K562 (cell line): Measurements from ENCODE around the gene MYL5. TPM values are rescaled to one million over a fixed set of nuclear protein-coding genes. Genes with fewer than 3 reads are reported as not detected.

Experiments used
- ATAC-seq: fragments of 200-7000 bp; cut with Tn5 transposase; 3 replicates; pipeline ENCODE4 v1.9.1; 2020; ENCODE audit warnings: moderate library complexity
- BruUV-seq: library from RNA; stranded (reverse); fragments of 400-500 nt; replicated peaks from 2 replicates; lab custom pipeline; 2021; lab: Mats Ljungman, UMichigan
- CTCF ChIA-PET: fragments of 300-600 bp; formaldehyde crosslinking; extraction: SDS; loops from one replicate; lab custom pipeline; 2021; ENCODE audit warnings: low intra/inter-chr PET ratio; lab: Yijun Ruan, JAX
- POLR2A ChIA-PET: fragments of 300-600, 350-650 bp; sonication (Branson Sonifier 250); formaldehyde crosslinking; extraction: SDS; loops from one replicate; lab custom pipeline; 2021; ENCODE audit warnings: antibody characterized with exemption, inconsistent platforms; lab: Yijun Ruan, JAX
- DNase-seq, 4 experiments: peaks; one replicate each; pipeline versions ENCODE4 v3.0.0 to v3.0.0-alpha.2; 2011 to 2018; ENCODE audit warnings: low spot score in 3 of 4, mixed read lengths in 3 of 4; ENCODE audit errors: extremely low read depth in 1 of 4
- FAIRE-seq: peaks from 2 replicates; lab custom pipeline; 2011; peaks lifted over from hg19 to GRCh38; lab: Jason Lieb, UNC
- H2AFZ ChIP-seq: 2 replicates; pipeline ENCODE4 v1.6.0; 2011; ENCODE audit warnings: low read depth, low read length, control low read depth, inconsistent platforms
- H3K27ac ChIP-seq: fragments of 200-600 bp; 3 replicates; pipeline ENCODE4 v1.8.0; 2011; ENCODE audit warnings: low read depth, mild to moderate bottlenecking, control low read depth, inconsistent platforms, low read length, moderate library complexity, mixed read lengths; ENCODE audit errors: extremely low read depth
- H3K27me3 ChIP-seq, 2 experiments: fragments of 300-600 bp in 1 of 2; 2 replicates in 1 of 2; 3 replicates in 1 of 2; pipeline versions ENCODE4 v1.6.0 to v1.8.0; 2011; ENCODE audit warnings: inconsistent platforms in 2 of 2, low read length in 2 of 2, mild to moderate bottlenecking in 1 of 2, mixed read lengths in 1 of 2, moderate library complexity in 1 of 2; ENCODE audit not compliant: control insufficient read depth in 2 of 2, insufficient read depth in 2 of 2
- H3K36me3 ChIP-seq: fragments of 300-600 bp; 3 replicates; pipeline ENCODE4 v1.8.0; 2011; ENCODE audit warnings: mild to moderate bottlenecking, low read length, inconsistent platforms; ENCODE audit not compliant: control insufficient read depth, insufficient read depth
- H3K4me1 ChIP-seq, 2 experiments: fragments of 200-600 bp in 1 of 2; replicated peaks in 1 of 2; 2 replicates in 1 of 2; 3 replicates in 1 of 2; pipeline versions ENCODE4 v1.5.1 to v1.8.0; 2011; ENCODE audit warnings: inconsistent platforms in 2 of 2, low read length in 2 of 2, mild to moderate bottlenecking in 1 of 2, mixed read lengths in 1 of 2, moderate library complexity in 1 of 2; ENCODE audit not compliant: control insufficient read depth in 2 of 2, insufficient read depth in 2 of 2
- H3K4me2 ChIP-seq: 2 replicates; pipeline ENCODE4 v1.6.1; 2011; ENCODE audit warnings: low read length, control low read depth, inconsistent platforms, mixed read lengths; ENCODE audit not compliant: insufficient read depth
- H3K4me3 ChIP-seq: fragments of 200-600 bp; sonication (generic), shearing (Covaris generic); 2 replicates; pipeline ENCODE4 v1.5.1; 2016; ENCODE audit warnings: control low read depth, inconsistent platforms
- H3K79me2 ChIP-seq: fragments of 200-600 bp; 3 replicates; pipeline ENCODE4 v1.8.0; 2011; ENCODE audit warnings: low read length, inconsistent platforms; ENCODE audit not compliant: control insufficient read depth, insufficient read depth
- H3K9ac ChIP-seq, 2 experiments: 2 replicates each; pipeline versions ENCODE4 v1.6.0 to v1.6.1; 2011; ENCODE audit warnings: low read depth in 2 of 2, low read length in 2 of 2, control low read depth in 1 of 2, inconsistent platforms in 1 of 2, mild to moderate bottlenecking in 1 of 2, mixed read lengths in 1 of 2; ENCODE audit not compliant: insufficient read depth in 1 of 2
- H3K9me1 ChIP-seq: one replicate; pipeline ENCODE4 v1.6.0; 2011; ENCODE audit warnings: inconsistent platforms, mild to moderate bottlenecking, low read length, moderate library complexity; ENCODE audit not compliant: control insufficient read depth, insufficient read depth
- H3K9me3 ChIP-seq: replicated peaks from 2 replicates; pipeline ENCODE4 v1.5.1; 2011; ENCODE audit warnings: low read depth, low read length, inconsistent platforms; ENCODE audit not compliant: control insufficient read depth, insufficient read depth
- H4K20me1 ChIP-seq: replicated peaks from 2 replicates; pipeline ENCODE4 v1.6.1; 2011; ENCODE audit warnings: low read length, inconsistent platforms, mixed read lengths; ENCODE audit not compliant: control insufficient read depth, insufficient read depth
- BHLHE40 ChIP-seq: IDR thresholded peaks from 2 replicates; pipeline ENCODE4 v1.6.1; 2011; ENCODE audit warnings: low read length, improper control_type of control experiment
- BRCA1 ChIP-seq, 2 experiments: fragments of 450-650 bp in 1 of 2; sonication (generic) in 1 of 2; formaldehyde crosslinking in 1 of 2; IDR thresholded peaks; 2 replicates each; pipeline versions ENCODE4 v1.5.0 to v1.6.1; 2017 to 2020; ENCODE audit warnings: mild to moderate bottlenecking in 1 of 2, missing genetic modification reagents in 1 of 2
- BRD4 ChIP-seq: fragments of 200-600 bp; sonication (generic); IDR thresholded peaks from 2 replicates; pipeline ENCODE4 v1.6.1; 2017; ENCODE audit warnings: inconsistent platforms
- CSDE1 ChIP-seq, 2 experiments: fragments of 450-650 bp; IDR thresholded peaks; 2 replicates each; pipeline ENCODE4 v1.6.1; 2016; ENCODE audit warnings: mild to moderate bottlenecking in 1 of 2
- LCOR ChIP-seq: sonication (generic); formaldehyde crosslinking; IDR thresholded peaks from 2 replicates; pipeline ENCODE4 v1.8.0; 2022; ENCODE audit warnings: mild to moderate bottlenecking, missing genetic modification reagents
- SAP30 ChIP-seq: fragments of 200-600 bp; sonication (generic); IDR thresholded peaks from 2 replicates; pipeline ENCODE4 v1.6.1; 2012; ENCODE audit warnings: borderline replicate concordance, low read depth, mild to moderate bottlenecking, moderate library complexity, low read length, control low read depth, inconsistent platforms; ENCODE audit not compliant: insufficient read depth, poor library complexity, severe bottlenecking
- TCF3 ChIP-seq: sonication (generic); formaldehyde crosslinking; IDR thresholded peaks from 2 replicates; pipeline ENCODE4 v1.4.0; 2020; ENCODE audit warnings: mild to moderate bottlenecking, missing genetic modification reagents
- YBX1 ChIP-seq: fragments of 450-650 bp; IDR thresholded peaks from 2 replicates; pipeline ENCODE4 v1.7.1; 2016; ENCODE audit warnings: mild to moderate bottlenecking
- ZNF408 ChIP-seq: fragments of 250-450 bp; sonication (Bioruptor Pico); IDR thresholded peaks from 2 replicates; pipeline ENCODE4 v1.4.0; 2020; ENCODE audit warnings: low read depth, mild to moderate bottlenecking, moderate library complexity
- ZNF583 ChIP-seq: fragments of 250-450 bp; sonication (Bioruptor Pico); IDR thresholded peaks from 2 replicates; pipeline ENCODE4 v1.4.0; 2020
- ZNF584 ChIP-seq: fragments of 200-800 bp; sonication (Bioruptor generic); IDR thresholded peaks from 2 replicates; pipeline ENCODE4 v1.6.1; 2016; ENCODE audit warnings: low read depth, mild to moderate bottlenecking, missing genetic modification characterization, missing compliant biosample characterization
- WGBS: fragments of 100-300 bp; shearing (Covaris generic); methylation state at CpG from one replicate; pipeline ENCODE4 v1.1.6; 2016; ENCODE audit warnings: low coverage, mixed read lengths; ENCODE audit not compliant: insufficient coverage; ENCODE audit errors: missing lambda C conversion rate; 5-methylcytosine and 5-hydroxymethylcytosine counted together
- in situ Hi-C: fragments of 300-500 bp; cut with MboI; formaldehyde crosslinking; loops from 4 replicates; pipeline ENCODE4 v1.15.0; 2018; ENCODE audit warnings: inconsistent platforms, mixed read lengths
- intact Hi-C: fragments of 100-400 bp; cut with micrococcal nuclease; formaldehyde crosslinking; loops from 2 replicates; pipeline ENCODE4 v1.14.2; 2022
- polyA plus RNA-seq, 8 experiments: library from polyadenylated mRNA; depleted of rRNA in 4 of 8; stranded (reverse) in 5 of 8; unstranded in 3 of 8; fragments of >200 nt; fragmentation: Nextera tagmentation in 2 of 8; fragmentation: Illumina TruSeq in 1 of 8; extraction: Ambion mirVana in 2 of 8; extraction: Trizol in 1 of 8; gene quantifications; 2 replicates each; pipeline versions ENCODE4 v1.2.1 to v1.2.3, GENCODE V29; 2011 to 2014; ENCODE audit warnings: inconsistent platforms in 1 of 8, missing spikeins in 1 of 8
- total RNA-seq, 7 experiments: library from RNA; depleted of rRNA in 6 of 7; stranded (reverse); fragments of >200 nt in 6 of 7; fragmentation: Illumina TruSeq in 2 of 7; extraction: Trizol in 2 of 7; gene quantifications; 2 replicates each; pipeline versions ENCODE4 v1.2.1 to v1.2.3, GENCODE V29; 2011 to 2021; ENCODE audit warnings: low replicate concordance in 1 of 7
- TF ChIP-seq, protein P1 (sequence below): fragments of 250-450 bp; sonication (Bioruptor Pico); IDR thresholded peaks from 2 replicates; pipeline ENCODE4 v1.5.0; 2021; ENCODE audit warnings: mild to moderate bottlenecking, moderate library complexity
- TF ChIP-seq, protein P2 (sequence below): fragments of 250-450 bp; sonication (Bioruptor Pico); IDR thresholded peaks from 2 replicates; pipeline ENCODE4 v1.5.0; 2020; ENCODE audit warnings: mild to moderate bottlenecking
- TF ChIP-seq, protein P3 (sequence below): fragments of 200-400 bp; formaldehyde crosslinking; IDR thresholded peaks from 2 replicates; pipeline ENCODE4 v1.6.1; 2017; ENCODE audit warnings: mild to moderate bottlenecking, low read depth, low read length, moderate library complexity
- TF ChIP-seq, protein P4 (sequence below): fragments of 250-450 bp; sonication (Bioruptor Pico); IDR thresholded peaks from 2 replicates; pipeline ENCODE4 v1.8.0; 2021; ENCODE audit warnings: mild to moderate bottlenecking, moderate library complexity

MYL5 gene
- total and polyA plus RNA-seq, 9 of the 15 experiments (the other 6 are each of a cell fraction or from before 2014, with no cell fraction given), result 1.4 to 10.0 (median 4.1) TPM

DNA sequence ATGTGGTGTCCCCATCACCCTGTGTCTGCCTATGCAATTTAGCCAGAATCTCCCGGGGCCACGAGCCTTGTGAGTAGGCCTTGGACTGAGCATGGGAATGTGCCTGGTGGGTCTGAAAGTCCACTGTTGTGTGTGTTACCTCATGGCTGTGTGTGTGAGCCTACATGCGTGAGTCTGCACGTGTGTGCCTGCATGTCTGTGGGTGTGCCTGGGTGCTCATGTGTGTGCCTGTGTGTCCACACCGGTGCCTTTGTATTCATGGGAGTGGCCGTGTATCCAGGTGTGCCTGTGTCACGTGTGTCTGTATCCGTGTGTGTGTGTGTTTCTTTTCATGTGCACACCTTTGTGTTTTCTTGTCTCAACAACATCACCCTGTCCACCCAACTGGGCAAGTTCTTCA is 14.5 kb upstream of the MYL5 start:
- POLR2A ChIA-PET, result no interaction called here
- Histone ChIP-seq H3K9me1 (no peaks in the 10 kb centered on the region), H3K4me1 (peaks cover 0 to 54% of the 10 kb centered on the region in 2 experiments; a peak in 2 of 5 replicates), H3K27me3 (peaks cover 15 to 44% of the 10 kb centered on the region in 2 experiments; a peak in 3 of 5 replicates), H3K4me3 (no peak overlapping the region), H3K36me3 (no peaks in the 10 kb centered on the region), H2AFZ (no peak overlapping the region), H4K20me1 (no peaks in the 10 kb centered on the region), H3K4me2 (no peak overlapping the region), H3K27ac (no peak overlapping the region), H3K79me2 (no peaks in the 10 kb centered on the region), H3K9ac (no peak overlapping the region), H3K9me3 (peaks cover 3% of the 10 kb centered on the region; the same call in 1 of the 2 replicates)
- no peak for ATAC-seq
- intact Hi-C loops, result no loop called here
- DNase-seq, result no peak
- CTCF ChIA-PET, result no interaction called here
- in situ Hi-C loops, result no loop called here
- WGBS, result 0% methylated on average over 8 of the region's 8 CpGs
- no TSS peak for BruUV-seq
- FAIRE-seq, result no peak
- TF ChIP-seq, protein P1, sequence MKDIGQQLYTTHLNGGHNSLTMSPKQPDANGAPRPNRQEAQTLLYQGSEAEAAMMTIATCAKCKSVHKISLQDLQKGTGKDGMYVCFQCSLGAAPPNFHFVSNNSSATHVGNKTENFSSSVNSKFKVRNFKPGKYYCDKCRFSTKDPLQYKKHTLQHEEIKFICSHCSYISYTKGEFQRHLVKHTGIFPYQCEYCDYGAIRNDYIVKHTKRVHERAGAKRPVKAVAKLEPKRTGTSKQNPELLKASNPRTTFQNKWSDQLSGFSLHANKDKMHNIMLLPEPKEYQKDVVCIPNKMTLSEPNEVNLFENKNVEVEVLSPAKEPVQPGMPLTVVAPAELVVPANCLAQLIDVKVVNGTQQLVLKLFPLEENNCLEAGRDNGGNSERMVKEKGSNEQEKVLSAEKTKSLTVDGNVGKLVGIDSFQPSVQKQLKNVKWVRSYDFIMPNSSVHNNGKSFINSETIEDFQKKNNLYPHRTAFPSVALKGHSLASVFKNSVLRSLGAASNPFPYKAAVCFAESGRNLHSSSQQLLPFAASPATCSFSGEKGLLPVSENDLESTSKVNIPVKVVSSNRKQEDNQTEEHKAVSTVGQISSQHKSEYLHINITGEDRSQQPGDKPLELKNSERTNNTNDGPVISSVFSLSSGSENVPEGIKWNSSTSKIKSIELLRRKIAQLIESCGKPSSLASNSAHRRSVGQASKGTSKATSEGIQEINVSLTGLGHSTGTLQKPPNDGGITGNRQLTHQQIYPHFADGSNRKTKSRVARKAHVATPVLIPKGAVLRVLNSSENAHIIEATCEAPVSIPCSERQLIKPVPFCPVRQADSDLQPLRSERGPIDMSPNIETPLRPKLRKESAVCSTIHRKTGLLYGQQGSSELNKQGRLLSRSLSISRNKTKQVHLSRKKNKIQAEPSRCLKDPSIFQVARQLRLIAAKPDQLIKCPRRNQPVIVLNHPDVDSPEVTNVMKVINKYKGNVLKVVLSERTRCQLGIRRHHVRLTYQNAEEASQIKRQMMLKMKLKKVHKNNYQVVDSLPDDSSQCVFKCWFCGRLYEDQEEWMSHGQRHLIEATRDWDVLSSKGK (CRISPR knock-in tag), result no peak
- TF ChIP-seq SAP30 (no peak), ZNF583 (CRISPR knock-in tag) (no peak), LCOR (CRISPR knock-in tag) (no peak), ZNF408 (CRISPR knock-in tag) (no peak), TCF3 (CRISPR knock-in tag) (no peak), YBX1 (no peak), BRD4 (no peak), BRCA1 (IDR thresholded peaks at IDR 0.05) (no peak), BRCA1 (CRISPR knock-in tag; IDR thresholded peaks at IDR 0.05) (no peak), BHLHE40 (no peak), ZNF584 (CRISPR knock-in tag) (no peak), CSDE1 (IDR thresholded peaks at IDR 0.05) (no peak)
- TF ChIP-seq, protein P2, sequence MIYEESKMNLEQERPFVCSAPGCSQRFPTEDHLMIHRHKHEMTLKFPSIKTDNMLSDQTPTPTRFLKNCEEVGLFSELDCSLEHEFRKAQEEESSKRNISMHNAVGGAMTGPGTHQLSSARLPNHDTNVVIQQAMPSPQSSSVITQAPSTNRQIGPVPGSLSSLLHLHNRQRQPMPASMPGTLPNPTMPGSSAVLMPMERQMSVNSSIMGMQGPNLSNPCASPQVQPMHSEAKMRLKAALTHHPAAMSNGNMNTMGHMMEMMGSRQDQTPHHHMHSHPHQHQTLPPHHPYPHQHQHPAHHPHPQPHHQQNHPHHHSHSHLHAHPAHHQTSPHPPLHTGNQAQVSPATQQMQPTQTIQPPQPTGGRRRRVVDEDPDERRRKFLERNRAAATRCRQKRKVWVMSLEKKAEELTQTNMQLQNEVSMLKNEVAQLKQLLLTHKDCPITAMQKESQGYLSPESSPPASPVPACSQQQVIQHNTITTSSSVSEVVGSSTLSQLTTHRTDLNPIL (CRISPR knock-in tag), result no peak
- TF ChIP-seq, protein P3, sequence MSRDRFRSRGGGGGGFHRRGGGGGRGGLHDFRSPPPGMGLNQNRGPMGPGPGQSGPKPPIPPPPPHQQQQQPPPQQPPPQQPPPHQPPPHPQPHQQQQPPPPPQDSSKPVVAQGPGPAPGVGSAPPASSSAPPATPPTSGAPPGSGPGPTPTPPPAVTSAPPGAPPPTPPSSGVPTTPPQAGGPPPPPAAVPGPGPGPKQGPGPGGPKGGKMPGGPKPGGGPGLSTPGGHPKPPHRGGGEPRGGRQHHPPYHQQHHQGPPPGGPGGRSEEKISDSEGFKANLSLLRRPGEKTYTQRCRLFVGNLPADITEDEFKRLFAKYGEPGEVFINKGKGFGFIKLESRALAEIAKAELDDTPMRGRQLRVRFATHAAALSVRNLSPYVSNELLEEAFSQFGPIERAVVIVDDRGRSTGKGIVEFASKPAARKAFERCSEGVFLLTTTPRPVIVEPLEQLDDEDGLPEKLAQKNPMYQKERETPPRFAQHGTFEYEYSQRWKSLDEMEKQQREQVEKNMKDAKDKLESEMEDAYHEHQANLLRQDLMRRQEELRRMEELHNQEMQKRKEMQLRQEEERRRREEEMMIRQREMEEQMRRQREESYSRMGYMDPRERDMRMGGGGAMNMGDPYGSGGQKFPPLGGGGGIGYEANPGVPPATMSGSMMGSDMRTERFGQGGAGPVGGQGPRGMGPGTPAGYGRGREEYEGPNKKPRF, result no peak
- TF ChIP-seq, protein P4, sequence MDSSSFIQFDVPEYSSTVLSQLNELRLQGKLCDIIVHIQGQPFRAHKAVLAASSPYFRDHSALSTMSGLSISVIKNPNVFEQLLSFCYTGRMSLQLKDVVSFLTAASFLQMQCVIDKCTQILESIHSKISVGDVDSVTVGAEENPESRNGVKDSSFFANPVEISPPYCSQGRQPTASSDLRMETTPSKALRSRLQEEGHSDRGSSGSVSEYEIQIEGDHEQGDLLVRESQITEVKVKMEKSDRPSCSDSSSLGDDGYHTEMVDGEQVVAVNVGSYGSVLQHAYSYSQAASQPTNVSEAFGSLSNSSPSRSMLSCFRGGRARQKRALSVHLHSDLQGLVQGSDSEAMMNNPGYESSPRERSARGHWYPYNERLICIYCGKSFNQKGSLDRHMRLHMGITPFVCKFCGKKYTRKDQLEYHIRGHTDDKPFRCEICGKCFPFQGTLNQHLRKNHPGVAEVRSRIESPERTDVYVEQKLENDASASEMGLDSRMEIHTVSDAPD (CRISPR knock-in tag), result no peak
